ENCODE measurements around the gene RAD52.

RAD52 gene

DNA sequence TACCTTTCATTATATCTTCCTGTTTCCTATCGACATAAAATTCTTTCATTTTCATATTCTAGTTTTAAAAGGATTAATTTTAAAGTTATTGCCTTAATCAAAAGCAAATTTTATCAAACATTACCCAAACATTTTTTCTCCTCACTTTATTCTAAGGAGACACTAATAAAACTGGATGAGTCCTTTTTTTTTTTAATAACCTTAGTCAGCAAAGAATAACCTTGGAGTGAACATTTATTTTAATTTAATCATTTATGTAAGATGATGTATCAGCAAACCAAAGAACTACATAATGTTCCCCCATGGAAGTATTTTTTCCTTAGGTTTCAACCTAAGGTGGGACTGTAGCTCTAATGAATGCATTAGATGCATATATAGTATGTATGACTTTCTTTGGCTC, 83.9 kb downstream of the RAD52 start:
- DNase-seq: no peak

DNA sequence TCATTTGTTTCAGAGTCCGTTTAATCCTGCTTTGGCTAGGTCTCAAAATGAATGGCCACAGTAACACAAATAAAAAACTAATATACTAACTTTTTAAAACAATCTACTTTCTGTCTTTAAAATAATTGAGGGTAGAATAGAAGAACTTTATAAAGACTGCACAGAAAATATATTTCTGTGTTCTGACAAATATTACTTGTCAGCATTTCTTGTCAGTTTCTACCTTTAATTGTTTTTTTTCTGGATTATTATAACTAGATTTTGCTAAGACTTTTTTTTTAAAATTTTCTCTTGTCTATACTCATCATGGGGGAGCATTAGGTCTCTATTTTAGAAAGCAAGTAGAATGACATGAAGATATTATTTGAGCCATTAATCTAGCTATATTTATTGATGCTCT, 86.2 kb downstream of the RAD52 start:
- DNase-seq: no peak

DNA sequence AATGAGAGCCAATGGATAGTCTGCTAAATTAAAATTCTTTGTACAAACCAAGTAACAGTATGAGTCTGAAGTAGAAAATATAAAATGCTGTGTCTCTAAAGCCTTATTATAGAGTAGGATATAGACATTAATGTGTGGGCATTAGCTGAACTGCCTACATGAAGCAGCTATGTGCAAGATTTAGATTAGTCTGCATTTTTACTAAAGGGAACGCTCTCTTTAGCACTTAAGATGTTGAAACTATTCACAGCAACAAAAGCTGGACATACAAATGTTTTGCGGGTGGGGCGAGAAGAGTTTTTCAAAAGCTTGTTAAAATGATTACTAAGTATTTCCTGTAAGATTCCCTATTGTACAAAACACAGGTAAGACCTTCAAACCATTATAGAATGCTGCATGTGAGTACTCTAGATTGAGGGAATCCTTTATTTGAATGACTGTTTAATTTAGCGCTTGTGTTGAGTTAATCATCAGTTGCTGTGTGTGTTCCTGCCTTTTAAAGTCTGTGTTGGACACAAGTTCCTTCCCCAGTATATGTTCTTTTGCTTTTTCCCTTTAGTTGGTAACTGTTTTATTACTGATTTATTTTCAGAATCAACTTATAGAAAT, 87.1 kb downstream of the RAD52 start:
- no peak for DNase-seq
